AG08395 (cell line): Measurements from ENCODE around the gene UBE2E3.
A peak's percentile ranks its signal among the peaks of the same experiment; 100 is the strongest.
"Not testable (repeated sequence)": the region's sequence is repeated elsewhere in the genome, so short reads cannot be mapped to it uniquely, and the experiment has no call there.

Source experiments
- DNase-seq: peaks from one replicate; pipeline ENCODE4 v3.0.0; 2012; ENCODE audit warnings: mixed read lengths, low spot score

Gene UBE2E3

GRCh38 chr2:181074457-181074856 is 94.1 kb downstream of the UBE2E3 start:
- DNase-seq, result no peak

- no peak for DNase-seq
Observed at GRCh38 chr2:181076658-181077057, 96.3 kb downstream of the UBE2E3 start.

- DNase-seq, result peak; percentile 39
Observed at GRCh38 chr2:181077128-181077709, 96.8 kb downstream of the UBE2E3 start.

GRCh38 chr2:181083140-181083539 is 102.7 kb downstream of the UBE2E3 start:
- DNase-seq, result no peak

- DNase-seq, result no peak
Observed at GRCh38 chr2:181085734-181086133, 105.3 kb downstream of the UBE2E3 start.

- DNase-seq, result not testable (repeated sequence)
Observed at GRCh38 chr2:181091920-181092319, 111.5 kb downstream of the UBE2E3 start.

GRCh38 chr2:181095486-181095885 is 115.1 kb downstream of the UBE2E3 start:
- DNase-seq, result no peak

GRCh38 chr2:181103659-181104058 is 123.3 kb downstream of the UBE2E3 start:
- DNase-seq, result no peak

GRCh38 chr2:181104512-181105115 is 124.2 kb downstream of the UBE2E3 start:
- peak; percentile 58 for DNase-seq

- no peak for DNase-seq
Observed at GRCh38 chr2:181105562-181105961, 125.2 kb downstream of the UBE2E3 start.

- peak; percentile 5 for DNase-seq
Observed at GRCh38 chr2:181106229-181106628, 125.8 kb downstream of the UBE2E3 start.

GRCh38 chr2:181106789-181107627 is 126.6 kb downstream of the UBE2E3 start:
- DNase-seq, result peak; percentile 72

GRCh38 chr2:181107628-181107945 is 127.2 kb downstream of the UBE2E3 start:
- DNase-seq, result no peak

GRCh38 chr2:181111059-181111458 is 130.7 kb downstream of the UBE2E3 start:
- DNase-seq, result no peak

GRCh38 chr2:181112916-181113315 is 132.5 kb downstream of the UBE2E3 start:
- no peak for DNase-seq
